HepG2 (cell line): ENCODE data around the gene NKX6-1. TPM values are rescaled to one million over a fixed set of nuclear protein-coding genes. Genes with fewer than 3 reads are reported as not detected.

Experiments
- ATAC-seq: fragments of 200-7000 bp; cut with Tn5 transposase; 3 replicates; pipeline ENCODE4 v1.9.1; 2020; ENCODE audit warnings: mild to moderate bottlenecking, moderate library complexity
- BruUV-seq: library from RNA; stranded (reverse); fragments of 400-500 nt; replicated peaks from 2 replicates; lab custom pipeline; 2021; lab: Mats Ljungman, UMichigan
- CTCF ChIA-PET: fragments of 300-600 bp; formaldehyde crosslinking; extraction: SDS; loops from one replicate; lab custom pipeline; 2021; ENCODE audit warnings: low total read pairs, inconsistent platforms, low intra/inter-chr PET ratio; lab: Yijun Ruan, JAX
- POLR2A ChIA-PET: fragments of 350-600 bp; sonication (Branson Sonifier 250); formaldehyde crosslinking; loops from one replicate; lab custom pipeline; 2020; ENCODE audit warnings: antibody characterized with exemption, inconsistent platforms; lab: Yijun Ruan, JAX
- DNase-seq: peaks from one replicate; pipeline ENCODE4 v3.0.0-alpha.2; 2015; ENCODE audit warnings: low spot score
- FAIRE-seq: peaks from 3 replicates; lab custom pipeline; 2011; peaks lifted over from hg19 to GRCh38; lab: Jason Lieb, UNC
- H2AFZ ChIP-seq: one replicate; pipeline ENCODE4 v1.6.1; 2011; ENCODE audit warnings: low read length, inconsistent platforms
- H3K27ac ChIP-seq: fragments of 300-600 bp; 3 replicates; pipeline ENCODE4 v1.8.0; 2011; ENCODE audit warnings: mixed run types, mild to moderate bottlenecking, mixed read lengths, low read length, inconsistent platforms; ENCODE audit not compliant: insufficient read depth; ENCODE audit errors: extremely low read length
- H3K27me3 ChIP-seq, 2 experiments: fragments of 200-600 bp in 1 of 2; 2 replicates in 1 of 2; 3 replicates in 1 of 2; pipeline versions ENCODE4 v1.6.0 to v1.8.0; 2011; ENCODE audit warnings: low read length in 2 of 2, mild to moderate bottlenecking in 2 of 2, moderate library complexity in 2 of 2, inconsistent platforms in 1 of 2; ENCODE audit not compliant: insufficient read depth in 2 of 2, control insufficient read depth in 1 of 2
- H3K36me3 ChIP-seq, 2 experiments: fragments of 200-600 bp in 1 of 2; replicated peaks in 1 of 2; 2 replicates in 1 of 2; 3 replicates in 1 of 2; pipeline versions ENCODE4 v1.5.1 to v1.8.0; 2011; ENCODE audit warnings: low read length in 2 of 2, inconsistent platforms in 1 of 2; ENCODE audit not compliant: insufficient read depth in 2 of 2, control insufficient read depth in 1 of 2
- H3K4me1 ChIP-seq: 2 replicates; pipeline ENCODE4 v1.5.1; 2012; ENCODE audit warnings: low read length, inconsistent platforms; ENCODE audit not compliant: insufficient read depth
- H3K4me2 ChIP-seq: 2 replicates; pipeline ENCODE4 v1.6.0; 2011; ENCODE audit warnings: low read depth, low read length, inconsistent platforms
- H3K4me3 ChIP-seq, 3 experiments: fragments of 200-600 bp in 1 of 3; sonication (generic), shearing (Covaris generic) in 1 of 3; replicated peaks in 1 of 3; 2 replicates each; pipeline ENCODE4 v1.5.1; 2011 to 2016; ENCODE audit warnings: low read length in 3 of 3, inconsistent platforms in 2 of 3, low read depth in 2 of 3, mild to moderate bottlenecking in 2 of 3, control low read depth in 1 of 3, mixed read lengths in 1 of 3; ENCODE audit not compliant: insufficient read depth in 1 of 3
- H3K79me2 ChIP-seq: one replicate; pipeline ENCODE4 v1.6.1; 2011; ENCODE audit warnings: low read length, inconsistent platforms; ENCODE audit not compliant: insufficient read depth
- H3K9ac ChIP-seq: 2 replicates; pipeline ENCODE4 v1.6.0; 2011; ENCODE audit warnings: mild to moderate bottlenecking, low read depth, low read length, inconsistent platforms; ENCODE audit not compliant: insufficient read depth
- H3K9me3 ChIP-seq: 2 replicates; pipeline ENCODE4 v1.5.1; 2012; ENCODE audit warnings: mild to moderate bottlenecking, low read length
- H4K20me1 ChIP-seq: 2 replicates; pipeline ENCODE4 v1.6.0; 2011; ENCODE audit warnings: inconsistent platforms, mild to moderate bottlenecking, low read length, moderate library complexity; ENCODE audit not compliant: insufficient read depth
- GPBP1L1 ChIP-seq: sonication (generic); formaldehyde crosslinking; IDR thresholded peaks from 2 replicates; pipeline ENCODE4 v1.5.0; 2020; ENCODE audit warnings: mild to moderate bottlenecking, missing genetic modification reagents
- HNRNPUL1 ChIP-seq: fragments of 200-400 bp; formaldehyde crosslinking; IDR thresholded peaks from 2 replicates; pipeline ENCODE4 v1.6.1; 2017; ENCODE audit warnings: low read depth, mild to moderate bottlenecking, low read length, moderate library complexity
- KMT2B ChIP-seq: IDR thresholded peaks from 2 replicates; pipeline ENCODE4 v1.6.1; 2016; ENCODE audit warnings: missing genetic modification reagents, missing compliant biosample characterization
- NFYB ChIP-seq: sonication (generic); formaldehyde crosslinking; IDR thresholded peaks from 2 replicates; pipeline ENCODE4 v1.4.0; 2020; ENCODE audit warnings: missing genetic modification reagents
- NR2F2 ChIP-seq: IDR thresholded peaks from 2 replicates; pipeline ENCODE4 v1.6.1; 2012; ENCODE audit warnings: low read depth, inconsistent platforms, borderline replicate concordance
- PTBP1 ChIP-seq: fragments of 200-400 bp; formaldehyde crosslinking; IDR thresholded peaks from 2 replicates; pipeline ENCODE4 v1.6.1; 2018; ENCODE audit warnings: low read length, low read depth; ENCODE audit not compliant: poor library complexity, severe bottlenecking
- WGBS: methylation state at CpG from one replicate; pipeline ENCODE4 v1.1.6; 2017; ENCODE audit warnings: low lambda C conversion rate; 5-methylcytosine and 5-hydroxymethylcytosine counted together
- in situ Hi-C: cut with HindIII; loops from 2 replicates; pipeline ENCODE4 v1.10.0; 2017; ENCODE audit warnings: low pct_unique_long_range_greater_than_20kb; ENCODE audit not compliant: extremely low pct_ligation_motif_present
- intact Hi-C: fragments of 100-400 bp; cut with micrococcal nuclease; formaldehyde crosslinking; loops from one replicate; pipeline ENCODE4 v1.10.0; 2022; ENCODE audit not compliant: unreplicated experiment
- polyA plus RNA-seq, 8 experiments: library from polyadenylated mRNA; depleted of rRNA in 3 of 8; stranded (reverse) in 7 of 8; unstranded in 1 of 8; fragments of >200 nt; fragmentation: Illumina TruSeq in 4 of 8; extraction: Trizol in 4 of 8; gene quantifications; 2 replicates each; pipeline versions ENCODE4 v1.2.1 to v1.2.3, GENCODE V29; 2011 to 2016; ENCODE audit warnings: low read depth in 4 of 8, missing spikeins in 1 of 8, mixed read lengths in 1 of 8; ENCODE audit not compliant: insufficient read depth in 1 of 8
- total RNA-seq, 5 experiments: library from RNA; depleted of rRNA; stranded (reverse); fragments of >200 nt; fragmentation: Illumina TruSeq; extraction: Trizol; gene quantifications; 2 replicates each; pipeline ENCODE4 v1.2.3, GENCODE V29; 2016; ENCODE audit warnings: low read depth in 1 of 5

Gene NKX6-1
- total and polyA plus RNA-seq, 2 of the 13 experiments (the other 11 are each of a cell fraction or from before 2014, with no cell fraction given): not detected

GRCh38 chr4:84501721-84502267 lies 2.7 kb upstream of the NKX6-1 start (continued):
- no peak for TF ChIP-seq GPBP1L1 (CRISPR knock-in tag)

DNA sequence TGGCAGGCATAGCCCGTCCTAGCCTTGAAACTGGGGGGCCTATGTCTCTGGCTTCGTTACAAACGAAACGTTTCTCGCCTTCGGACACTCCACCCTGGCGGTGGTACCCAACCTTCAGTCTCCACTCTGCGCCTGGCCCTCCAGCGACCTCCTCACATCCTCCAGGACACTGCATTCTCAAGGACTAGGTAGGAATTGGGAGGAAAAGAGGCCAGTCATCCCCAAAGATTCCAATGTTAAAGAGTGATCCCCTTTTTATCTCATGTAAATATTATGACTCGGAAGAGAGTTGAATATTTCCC lies 2.1 kb upstream of the NKX6-1 start:
- no peak overlapping the region for H3K27ac ChIP-seq
- H4K20me1 ChIP-seq: no peaks in the 10 kb centered on the region
- ChIA-PET POLR2A (no interaction called here), CTCF (no interaction called here)
- in situ Hi-C loops (no loop called here), intact Hi-C loops (no loop called here)
- BruUV-seq: no TSS peak
- DNase-seq (no peak), FAIRE-seq (no peak), ATAC-seq (no peak)
- no peak overlapping the region for H3K4me3 ChIP-seq
- no peak overlapping the region for H3K9ac ChIP-seq
- H2AFZ ChIP-seq: no peak overlapping the region
- no peak overlapping the region for H3K4me2 ChIP-seq
- H3K9me3 ChIP-seq: no peaks in the 10 kb centered on the region
- no peaks in the 10 kb centered on the region for H3K36me3 ChIP-seq
- TF ChIP-seq NFYB (CRISPR knock-in tag): no peak
- no peak for TF ChIP-seq KMT2B (CRISPR knock-in tag)
- TF ChIP-seq PTBP1: no peak
- TF ChIP-seq NR2F2: no peak
- no peak for TF ChIP-seq HNRNPUL1
- H3K4me1 ChIP-seq: 0 out of 2 replicates have a peak, but pooled peaks cover 9% of the 10 kb centered on the region
- H3K27me3 ChIP-seq: peaks cover 8 to 71% of the 10 kb centered on the region in 2 experiments
- WGBS: 25% methylated on average over 9 of the region's 10 CpGs
- no peaks in the 10 kb centered on the region for H3K79me2 ChIP-seq
